ENCODE data around the gene UCKL1. TPM values are rescaled to one million over a fixed set of nuclear protein-coding genes. Genes with fewer than 3 reads are reported as not detected.

The UCKL1 gene
- total RNA-seq, 6 experiments from 2014 or later, result 13.1 to 28.5 (median 16.9) TPM

- no peaks in the 10 kb centered on the region for H3K9me3 ChIP-seq
- ATAC-seq, result no peak
- H3K4me1 ChIP-seq, result peaks cover 0 to 9% (median 4%) of the 10 kb centered on the region in 4 donors
- peaks cover 0 to 35% (median 21%) of the 10 kb centered on the region in 4 donors for H3K36me3 ChIP-seq
- no peaks in the 10 kb centered on the region for H3K27me3 ChIP-seq
- TF ChIP-seq POLR2A (IDR thresholded peaks at IDR 0.05) (no peak), CTCF (IDR thresholded peaks at IDR 0.05) (no peak)
- WGBS (ENCODE audit: insufficient coverage, low coverage, low lambda C conversion rate, missing lambda C conversion rate), result 76% methylated on average over 8 of the region's 28 CpGs
- H3K4me3 ChIP-seq, result no peak overlapping the region
- intact Hi-C loops (cut with DNase I), result no loop called here
- no peak overlapping the region for H3K27ac ChIP-seq
- DNase-seq, result peak in 2 of 3 donors; percentile 16 to 44
These were observed 11.3 kb upstream of the UCKL1 start for GRCh38 chr20:63967330-63968135.

GRCh38 chr20:63966944-63967322 is 10.7 kb upstream of the UCKL1 start:
- H3K4me1 ChIP-seq, result peaks cover 0 to 9% (median 4%) of the 10 kb centered on the region in 4 donors
- H3K4me3 ChIP-seq, result no peak overlapping the region
- no CpG with 5 or more reads among the region's 13 CpGs for WGBS (ENCODE audit: insufficient coverage, low coverage, low lambda C conversion rate, missing lambda C conversion rate)
- DNase-seq (peak in 2 of 3 donors; percentile 15 to 49), ATAC-seq (no peak)
- TF ChIP-seq CTCF (IDR thresholded peaks at IDR 0.05) (no peak), POLR2A (IDR thresholded peaks at IDR 0.05) (no peak)
- no peaks in the 10 kb centered on the region for H3K9me3 ChIP-seq
- H3K36me3 ChIP-seq, result peaks cover 0 to 41% (median 24%) of the 10 kb centered on the region in 4 donors
- H3K27me3 ChIP-seq, result no peaks in the 10 kb centered on the region
- H3K27ac ChIP-seq, result no peak overlapping the region
- intact Hi-C loops (cut with DNase I), result no loop called here

GRCh38 chr20:63966172-63966943 is 10.1 kb upstream of the UCKL1 start:
- peak in 1 of 3 donors; percentile 14 for DNase-seq
- TF ChIP-seq CTCF (IDR thresholded peaks at IDR 0.05) (no peak), POLR2A (IDR thresholded peaks at IDR 0.05) (no peak)
- H3K4me1 ChIP-seq, result peaks cover 0 to 9% (median 4%) of the 10 kb centered on the region in 4 donors
- H3K36me3 ChIP-seq, result peaks cover 0 to 47% (median 25%) of the 10 kb centered on the region in 4 donors
- no peak for ATAC-seq
- no peak overlapping the region for H3K27ac ChIP-seq
- no peaks in the 10 kb centered on the region for H3K9me3 ChIP-seq
- 89% methylated on average over 10 of the region's 27 CpGs for WGBS (ENCODE audit: insufficient coverage, low coverage, low lambda C conversion rate, missing lambda C conversion rate)
- H3K27me3 ChIP-seq, result no peaks in the 10 kb centered on the region
- intact Hi-C loops (cut with DNase I), result no loop called here
- H3K4me3 ChIP-seq, result no peak overlapping the region

- intact Hi-C loops (cut with DNase I), result no loop called here
- Histone ChIP-seq H3K4me1 (peaks cover 0 to 9% (median 1%) of the 10 kb centered on the region in 4 donors), H3K27ac (no peak overlapping the region), H3K36me3 (peaks cover 0 to 48% (median 25%) of the 10 kb centered on the region in 4 donors), H3K27me3 (no peaks in the 10 kb centered on the region), H3K4me3 (no peak overlapping the region), H3K9me3 (no peaks in the 10 kb centered on the region)
- no peak for TF ChIP-seq POLR2A (IDR thresholded peaks at IDR 0.05)
- ATAC-seq (no peak), DNase-seq (peak in 2 of 3 donors; percentile 13 to 49)
- WGBS (ENCODE audit: insufficient coverage, low coverage, low lambda C conversion rate, missing lambda C conversion rate), result 87% methylated on average over 5 of the region's 16 CpGs
These were observed 8.2 kb upstream of the UCKL1 start for GRCh38 chr20:63964412-63964811.
